Anterior cingulate cortex (tissue), 58 donors: Measurements from ENCODE around the gene KCNAB3.

ENCODE experiments used
- DNase-seq, 58 donors: peaks; one replicate each; lab custom pipeline; 2025; lab: John Stamatoyannopoulos, UW

Gene KCNAB3

DNA sequence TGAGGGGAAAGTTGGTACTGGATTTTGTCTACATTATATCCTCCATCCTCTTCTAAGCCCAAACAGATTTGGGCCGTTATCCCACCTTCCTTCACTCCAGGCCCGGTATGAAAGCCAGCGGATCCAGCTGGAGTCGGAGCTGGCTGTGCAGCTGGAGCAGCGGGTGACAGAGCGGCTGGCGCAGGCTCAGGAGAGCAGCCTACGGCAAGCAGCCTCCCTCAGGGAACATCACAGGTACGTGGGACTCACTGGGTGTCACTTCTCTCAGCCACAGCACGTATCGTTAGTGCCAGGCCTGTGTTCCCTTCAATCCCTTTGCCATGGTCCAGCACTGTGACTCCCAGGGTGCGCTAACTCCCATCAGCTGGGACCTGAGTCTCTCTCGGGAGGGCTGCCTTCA is 13.6 kb upstream of the KCNAB3 start:
- no peak for DNase-seq

- DNase-seq = no peak
Measured at GRCh38 chr17:7940743-7941142, 11.1 kb upstream of the KCNAB3 start.

- no peak for DNase-seq
Measured at GRCh38 chr17:7940034-7940433, 10.4 kb upstream of the KCNAB3 start.

DNA sequence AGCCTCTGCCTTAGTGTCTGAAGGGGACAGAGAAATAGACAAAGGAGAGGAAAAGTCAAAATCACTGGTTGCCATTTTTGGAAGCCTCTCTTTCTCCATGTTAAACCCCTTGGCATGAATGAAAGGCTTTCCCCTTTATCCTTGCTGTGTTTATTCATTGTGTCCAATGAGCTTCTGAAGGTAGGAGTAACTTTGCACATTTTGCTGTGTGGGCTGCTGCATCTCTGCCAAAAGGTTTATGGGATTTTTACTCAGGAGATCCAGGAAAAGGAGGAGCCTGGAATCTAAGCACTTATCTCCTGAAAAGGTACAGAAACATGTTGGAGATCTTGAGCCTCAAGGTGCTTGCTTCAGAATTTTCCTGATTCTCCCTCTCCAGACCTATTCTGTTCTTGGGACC is 6.2 kb upstream of the KCNAB3 start:
- peak in 3 of 58 donors; percentile 5 to 33 (median 9) for DNase-seq

- DNase-seq = no peak
Measured at GRCh38 chr17:7932949-7933348, 3.3 kb upstream of the KCNAB3 start.

- DNase-seq = peak in 10 of 58 donors; percentile 7 to 52 (median 22)
Measured at GRCh38 chr17:7932483-7932891, 2.8 kb upstream of the KCNAB3 start.

- DNase-seq = peak; percentile 96 to 100 (median 100)
Measured at GRCh38 chr17:7931709-7932482, 2.2 kb upstream of the KCNAB3 start, which contains the start of the genes CNTROB and TRAPPC1. CNTROB (plus strand) TSS chr17:7932206; CDS start chr17:7933080, 874 bp downstream. TRAPPC1 (minus strand) TSS chr17:7931946; CDS start chr17:7931829, 117 bp downstream.

DNA sequence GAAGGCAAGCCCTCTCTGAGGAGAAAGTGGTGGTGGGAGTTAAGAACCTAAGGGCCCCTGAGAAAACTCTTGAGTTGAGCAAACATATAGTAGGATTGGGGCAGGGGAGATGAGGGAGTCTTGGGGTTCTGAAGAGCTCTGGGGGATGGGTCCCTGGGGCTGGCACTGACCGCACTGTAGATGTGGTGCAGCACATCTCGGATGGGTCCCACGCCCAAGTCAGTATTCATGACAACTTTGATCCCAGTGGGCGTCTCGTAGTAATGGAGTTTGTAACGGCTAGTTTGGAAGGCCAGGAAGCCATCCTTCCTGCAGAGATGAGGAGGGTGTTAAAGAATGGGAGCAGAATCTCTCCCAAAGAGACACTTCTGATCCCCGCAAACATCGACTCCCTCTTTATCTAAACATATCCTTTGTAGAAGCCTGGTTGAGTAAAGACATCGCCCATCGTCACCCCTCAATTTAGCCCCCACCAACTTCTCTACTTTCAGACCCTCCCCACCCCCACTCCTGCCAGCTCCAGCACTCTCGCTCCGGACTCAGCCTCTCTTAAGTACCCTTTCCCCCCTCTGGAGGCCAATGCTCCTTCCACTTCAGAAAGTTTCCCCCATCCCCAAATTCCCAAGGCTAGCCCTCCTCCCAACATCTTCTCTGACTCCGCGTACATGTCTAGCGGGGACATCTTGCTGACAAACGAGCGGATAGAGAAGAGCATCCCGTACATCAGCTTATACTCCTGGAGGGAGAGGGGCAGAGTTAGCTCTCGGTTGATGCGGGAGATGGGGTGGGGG is 1.4 kb upstream of the KCNAB3 start:
- no peak for DNase-seq

DNA sequence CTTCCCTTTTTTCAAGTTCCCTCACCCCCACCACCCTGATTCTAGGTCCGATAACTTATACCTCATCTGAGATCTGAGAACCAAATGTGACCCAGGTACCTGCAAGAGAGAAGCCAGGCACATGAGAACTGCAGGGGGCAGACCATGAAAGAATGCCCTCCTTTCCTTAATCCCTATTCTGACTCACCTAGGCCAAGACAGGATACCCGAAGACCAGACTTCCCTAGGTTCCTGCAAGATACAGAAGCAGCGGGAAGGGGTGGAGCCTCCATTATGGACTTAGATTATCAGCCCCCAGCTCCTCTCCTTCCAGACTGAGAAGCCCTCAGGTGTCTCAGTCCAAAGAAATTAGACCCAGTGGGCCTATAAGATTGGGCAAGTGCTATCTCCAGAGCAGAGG is 2.1 kb downstream of the KCNAB3 start:
- no peak for DNase-seq

DNA sequence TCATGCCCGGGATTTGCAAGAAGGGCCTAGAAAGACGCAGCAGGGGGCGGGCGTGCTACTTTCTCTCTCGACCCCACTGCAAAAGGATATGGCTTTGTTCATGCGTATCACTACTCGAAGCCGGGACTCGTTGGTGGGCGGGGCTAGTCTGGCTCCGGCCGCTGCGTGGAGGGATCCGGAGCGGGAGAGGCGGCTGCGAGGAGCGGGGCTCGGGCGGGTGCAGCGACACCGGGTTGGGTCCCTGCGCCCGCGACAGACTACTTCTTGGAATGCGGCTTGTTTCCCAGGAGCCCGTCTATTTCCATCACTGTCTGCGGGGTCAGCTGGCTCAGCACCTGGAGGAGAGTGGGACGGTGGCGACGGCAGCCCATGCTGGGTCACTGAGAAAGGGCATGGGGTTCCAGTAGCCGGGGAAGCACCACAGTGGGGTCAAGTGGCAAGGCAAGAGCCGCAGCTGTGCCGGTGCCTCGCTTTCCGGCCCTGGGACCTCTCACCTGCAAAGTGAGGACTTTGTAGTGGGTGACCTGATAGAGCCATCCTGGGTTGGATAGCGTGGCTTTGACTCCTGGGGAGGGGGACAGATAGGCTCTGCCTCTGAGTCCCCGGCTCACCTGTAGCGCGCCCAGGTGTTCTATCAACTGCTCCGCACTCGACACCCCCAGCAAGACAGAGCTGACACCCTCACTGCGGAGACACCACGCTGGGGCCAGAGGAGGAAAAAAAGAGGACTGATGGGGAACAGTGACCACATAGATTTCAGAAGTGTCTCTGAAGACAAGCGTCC is 6.6 kb downstream of the KCNAB3 start:
- DNase-seq = peak in 56 of 58 donors; percentile 24 to 88 (median 66)

- no peak for DNase-seq
Measured at GRCh38 chr17:7922269-7922844, 7.3 kb downstream of the KCNAB3 start.

GRCh38 chr17:7916808-7917207 is 12.8 kb downstream of the KCNAB3 start:
- DNase-seq = no peak

GRCh38 chr17:7916385-7916682 is 13.3 kb downstream of the KCNAB3 start:
- peak in 4 of 58 donors; percentile 40 to 66 (median 58) for DNase-seq

GRCh38 chr17:7915611-7916384 is 13.9 kb downstream of the KCNAB3 start, which contains the start of gene RNF227:
RNF227 (minus strand) TSS chr17:7916289; CDS start chr17:7916195, 94 bp downstream.
- peak in 57 of 58 donors; percentile 51 to 92 (median 81) for DNase-seq

DNA sequence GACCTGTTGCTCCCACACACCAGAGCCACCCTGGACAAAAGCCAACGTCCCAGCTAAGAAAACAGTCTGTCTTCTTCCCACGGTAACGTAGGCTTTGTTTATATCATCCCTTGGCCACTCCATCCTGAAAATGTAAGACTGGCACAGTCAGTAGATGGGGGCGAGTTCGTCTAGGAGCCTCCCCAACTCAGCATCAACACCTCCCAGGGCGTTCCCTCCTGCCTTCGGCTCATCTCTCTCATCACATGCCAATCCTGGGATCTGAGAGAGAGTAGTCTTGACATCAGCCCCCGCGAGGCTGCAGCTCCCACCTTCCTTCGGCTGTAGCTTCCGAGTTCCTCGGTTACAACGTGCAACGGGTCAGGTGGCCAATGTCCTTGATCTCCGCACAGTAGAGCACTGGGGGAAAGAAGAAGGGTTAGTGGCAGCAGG is 14.5 kb downstream of the KCNAB3 start:
- peak in 30 of 58 donors; percentile 36 to 80 (median 66) for DNase-seq

DNA sequence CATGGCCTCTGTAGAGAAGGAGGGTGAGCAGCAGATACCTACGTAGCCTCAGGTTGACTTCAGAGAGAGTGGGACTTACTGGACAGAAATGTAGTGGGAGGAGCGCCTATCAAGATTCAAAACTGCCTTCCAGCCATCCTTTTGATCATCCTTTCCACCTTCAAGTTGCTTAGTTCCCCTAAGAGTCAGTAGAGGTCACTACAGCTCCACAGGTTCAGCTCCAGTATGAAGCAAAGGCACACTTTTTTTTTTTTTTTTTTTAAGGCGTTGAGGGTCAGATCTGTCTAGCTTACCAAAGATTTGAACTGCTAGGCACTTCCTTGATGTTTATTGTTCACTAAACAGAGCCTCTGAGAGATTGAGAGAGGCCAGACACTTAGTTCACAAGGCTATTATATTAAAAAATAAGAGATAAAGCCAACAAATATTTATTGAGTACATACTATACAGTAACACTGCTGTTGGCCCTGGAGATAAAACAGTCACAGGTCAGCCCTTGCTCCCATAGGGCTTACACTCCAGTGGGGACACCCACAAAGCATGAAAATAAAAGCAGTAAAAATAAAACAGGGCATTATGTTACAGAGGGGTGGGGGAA is 16.6 kb downstream of the KCNAB3 start:
- DNase-seq = peak in 8 of 58 donors; percentile 2 to 59 (median 6)

DNA sequence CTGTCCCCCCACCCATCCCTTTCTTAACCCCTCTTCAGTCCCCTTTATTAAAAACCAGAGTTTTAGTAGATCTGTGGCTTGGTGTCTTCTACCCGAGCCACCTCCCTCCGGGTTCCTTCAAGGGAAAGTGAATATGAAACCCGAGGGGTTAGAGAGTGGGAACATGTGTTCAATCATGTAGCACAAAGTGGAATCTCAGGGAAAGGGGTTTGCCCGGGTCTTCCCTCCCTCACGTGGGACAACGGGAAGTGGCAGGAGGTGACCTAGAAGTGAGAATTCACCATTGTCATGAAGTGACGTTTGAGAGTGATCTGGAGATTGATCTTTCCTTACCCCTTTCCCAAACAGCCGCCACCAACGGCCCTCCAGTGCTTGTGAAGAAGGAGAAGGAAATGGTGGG is 18.5 kb downstream of the KCNAB3 start:
- no peak for DNase-seq

DNA sequence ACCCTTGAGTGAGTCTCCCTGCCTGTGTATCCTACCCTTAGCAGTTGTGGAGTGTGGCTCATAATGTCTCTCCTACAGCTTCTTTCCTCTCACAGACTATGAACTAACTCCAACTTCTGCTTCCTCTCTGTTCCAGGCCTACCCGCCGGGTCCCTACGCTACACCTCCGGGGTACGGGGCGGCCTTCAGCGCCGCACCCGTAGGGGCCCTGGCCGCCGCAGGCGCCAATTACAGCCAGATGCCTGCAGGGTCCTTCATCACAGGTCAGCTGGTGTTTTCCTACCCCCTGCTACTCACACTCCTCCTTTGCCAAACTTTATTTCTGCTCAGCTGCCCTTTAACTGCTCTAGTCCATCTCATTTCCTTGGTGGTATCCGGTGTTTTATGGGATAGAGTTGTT is 18.9 kb downstream of the KCNAB3 start:
- DNase-seq = no peak

DNA sequence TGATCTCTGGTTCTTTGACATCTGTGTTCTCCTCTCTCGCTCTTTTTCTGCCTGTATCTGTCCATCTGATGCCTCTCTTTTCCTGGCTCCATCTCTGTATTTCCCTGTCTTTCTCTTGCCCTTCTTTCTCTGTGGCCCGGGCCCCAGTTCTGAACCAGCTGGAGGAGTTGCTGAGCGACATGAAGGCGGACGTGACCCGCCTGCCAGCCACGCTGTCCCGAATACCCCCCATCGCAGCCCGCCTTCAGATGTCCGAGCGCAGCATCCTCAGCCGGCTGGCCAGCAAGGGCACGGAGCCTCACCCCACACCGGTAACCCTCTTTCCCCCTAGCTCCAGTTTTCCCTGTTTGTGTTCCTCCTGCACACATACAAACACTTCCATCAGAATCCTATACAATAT is 19.4 kb downstream of the KCNAB3 start:
- DNase-seq = no peak
